Right lobe of liver (tissue), 5 donors: ENCODE results near the gene ZCCHC10. TPM values are rescaled to one million over a fixed set of nuclear protein-coding genes. Genes with fewer than 3 reads are reported as not detected.

Source experiments
- small RNA-seq, 2 experiments: library from RNA; depleted of rRNA; stranded (forward); fragments of <200 nt; gene quantifications; one replicate each; pipeline ENCODE3, GENCODE V24; 2016
- total RNA-seq, 6 experiments: library from RNA; depleted of rRNA in 2 of 6; stranded (reverse); fragments of >200 nt in 2 of 6; fragmentation: NEBNext Ultra II Directional in 3 of 6; extraction: Animal tissue kit (Norgen Biotek cat#: 25700) in 3 of 6; gene quantifications; one replicate each; pipeline versions ENCODE4 v1.1.0 to v1.2.4, GENCODE V29; 2016 to 2023
- donor health status: DM: no; HTN: no; CAD: no.
- donor health status: DM: no; HTN: no; CAD: no.
- donor health status: DM: no; HTN: yes; CAD: no.
- donor health status: DM: no; HTN: yes; CAD: no.

ZCCHC10 gene
- total RNA-seq, 6 experiments from 2014 or later: 2.6 to 11.0 (median 9.0) TPM

Small RNA genes lying within 50 kb of the gene (small RNA-seq; reads per million reads assigned to genes)
- gene AC113410.1 (0 reads per million in 2 experiments), gene AC113410.3 (0 reads per million in 2 experiments), gene ATP6V0E1P1 (0 reads per million in 2 experiments), gene RF00019 (0 reads per million in 2 experiments)

Other genes with a start within 250 kb of the ZCCHC10 start
- gene SEPTIN8, start 249.3 kb downstream of the ZCCHC10 start, total RNA-seq: 10 to 100 TPM in 5 of 6 experiments, 1 to 10 TPM in 1; 8.0 to 15.9 (median 13.3) TPM
- 1 to 10 TPM in 5 of 6 experiments, under 1 TPM in 1; 0.95 to 4.7 (median 1.4) TPM for gene SOWAHA, start 213.2 kb downstream of the ZCCHC10 start, total RNA-seq
- 10 to 100 TPM; 29.5 to 96.1 (median 77.4) TPM for gene SHROOM1, start 195.9 kb downstream of the ZCCHC10 start, total RNA-seq
- gene GDF9, start 160.1 kb downstream of the ZCCHC10 start, total RNA-seq: under 1 TPM; 0.20 to 0.71 (median 0.48) TPM
- 100 to 1,000 TPM; 488 to 702 (median 628) TPM for gene UQCRQ, start 159.9 kb downstream of the ZCCHC10 start, total RNA-seq
- 100 to 1,000 TPM; 120 to 439 (median 214) TPM for gene LEAP2, start 152.9 kb downstream of the ZCCHC10 start, total RNA-seq
- gene AFF4, start 62.9 kb downstream of the ZCCHC10 start, total RNA-seq: 10 to 100 TPM; 16.4 to 26.8 (median 20.2) TPM
- gene HSPA4, start 25.5 kb upstream of the ZCCHC10 start, total RNA-seq: 10 to 100 TPM; 30.1 to 68.6 (median 46.1) TPM